ENCODE measurements around the gene SPAG6. TPM values are rescaled to one million over a fixed set of nuclear protein-coding genes. Genes with fewer than 3 reads are reported as not detected.
"Not testable (repeated sequence)": the region's sequence is repeated elsewhere in the genome, so short reads cannot be mapped to it uniquely, and the experiment has no call there.

Gene SPAG6
- total and polyA plus RNA-seq, 12 donors: 0.01 TPM; not detected in 11

DNA sequence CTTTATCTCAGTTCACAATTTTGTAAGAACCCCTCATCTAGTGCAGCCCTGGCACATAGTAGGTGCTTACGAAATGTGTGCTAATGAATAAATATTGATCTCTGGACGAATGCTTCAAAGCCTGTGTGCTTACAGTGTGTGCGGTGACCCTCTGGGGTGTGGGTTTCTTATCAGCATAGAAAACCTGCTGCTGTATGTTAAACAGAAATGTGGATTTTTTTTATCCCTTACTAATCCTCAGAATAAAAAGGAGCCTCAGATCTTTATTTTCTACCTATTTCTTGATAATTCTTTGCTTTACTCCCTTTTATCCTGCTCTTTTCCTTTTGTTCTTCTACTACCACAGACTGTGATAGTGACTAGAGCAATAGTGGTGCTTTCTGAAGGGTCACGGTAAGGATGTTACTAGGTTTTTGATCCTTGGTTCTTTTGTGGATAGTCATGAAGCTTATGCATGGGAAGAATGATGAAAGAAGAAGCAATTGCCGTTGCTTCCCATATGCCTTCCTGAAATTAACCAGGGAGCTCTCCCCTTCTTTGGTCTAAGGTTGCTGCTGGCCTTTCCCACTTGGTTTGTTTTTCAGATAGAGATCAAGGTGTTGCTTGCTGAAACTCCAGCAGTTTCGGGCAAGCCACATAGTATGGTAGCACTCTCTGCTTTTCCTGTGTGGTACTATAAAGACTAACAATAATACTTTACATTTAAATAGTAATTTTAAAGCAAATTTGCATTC lies 44.7 kb downstream of the SPAG6 start:
- ATAC-seq: no peak
- intact Hi-C loops (cut with DNase I): no loop called here
- no peak for TF ChIP-seq CTCF (IDR thresholded peaks at IDR 0.05)

GRCh38 chr10:22391600-22391999 lies 46.3 kb downstream of the SPAG6 start:
- Histone ChIP-seq H3K27ac (no peak overlapping the region), H3K27me3 (peaks cover 0 to 16% (median 0%) of the 10 kb centered on the region in 7 donors), H3K9me3 (no peaks in the 10 kb centered on the region), H3K4me1 (no peaks in the 10 kb centered on the region), H3K4me3 (no peak overlapping the region), H3K36me3 (no peaks in the 10 kb centered on the region)
- DNase-seq: no peak
- intact Hi-C loops (cut with DNase I): no loop called here
- WGBS, 2 donors: 91 to 94% methylated on average over 5 of the region's 5 CpGs
- no peak for ATAC-seq
- TF ChIP-seq CTCF (IDR thresholded peaks at IDR 0.05): no peak

More for the DNA sequence above, 44.7 kb downstream of the SPAG6 start:
- no peak overlapping the region for H3K27ac ChIP-seq
- 89 to 90% methylated on average over 6 of the region's 6 CpGs for WGBS, 2 donors
- no peaks in the 10 kb centered on the region for H3K9me3 ChIP-seq
- H3K36me3 ChIP-seq: no peaks in the 10 kb centered on the region
- no peaks in the 10 kb centered on the region for H3K4me1 ChIP-seq
- no peak overlapping the region for H3K4me3 ChIP-seq
- peaks cover 0 to 14% (median 0%) of the 10 kb centered on the region in 7 donors for H3K27me3 ChIP-seq
- DNase-seq: no peak

DNA sequence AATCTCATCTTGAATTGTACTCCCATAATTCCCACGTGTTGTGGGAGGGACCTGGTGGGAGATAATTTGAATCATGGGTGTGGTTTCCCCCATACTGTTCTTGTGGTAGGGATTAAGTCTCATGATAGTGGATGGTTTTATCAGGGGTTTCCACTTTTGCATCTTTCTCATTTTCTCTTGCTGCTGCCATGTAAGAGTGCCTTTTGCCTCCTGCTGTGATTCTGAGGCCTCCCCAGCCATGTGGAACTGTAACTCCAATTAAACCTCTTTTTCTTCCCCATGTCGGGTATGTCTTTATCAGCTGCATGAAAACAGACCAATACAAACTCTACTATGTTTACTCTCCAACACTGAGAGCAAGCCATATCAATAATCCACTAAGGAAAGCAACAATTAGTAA lies 50.9 kb downstream of the SPAG6 start:
- H3K4me1 ChIP-seq; intact Hi-C loops (cut with DNase I); DNase-seq; H3K4me3 ChIP-seq; H3K27me3 ChIP-seq; ATAC-seq; H3K36me3 ChIP-seq; H3K27ac ChIP-seq; H3K9me3 ChIP-seq: not testable (repeated sequence)
- 61 to 66% methylated on average over 2 of the region's 2 CpGs for WGBS, 2 donors

GRCh38 chr10:22406916-22407315 lies 61.6 kb downstream of the SPAG6 start:
- ATAC-seq; H3K27me3 ChIP-seq; H3K4me3 ChIP-seq; H3K4me1 ChIP-seq; H3K9me3 ChIP-seq; H3K36me3 ChIP-seq; H3K27ac ChIP-seq; intact Hi-C loops (cut with DNase I); DNase-seq: not testable (repeated sequence)
- WGBS, 2 donors: 86 to 96% methylated on average over 1 of the region's 5 CpGs

DNA sequence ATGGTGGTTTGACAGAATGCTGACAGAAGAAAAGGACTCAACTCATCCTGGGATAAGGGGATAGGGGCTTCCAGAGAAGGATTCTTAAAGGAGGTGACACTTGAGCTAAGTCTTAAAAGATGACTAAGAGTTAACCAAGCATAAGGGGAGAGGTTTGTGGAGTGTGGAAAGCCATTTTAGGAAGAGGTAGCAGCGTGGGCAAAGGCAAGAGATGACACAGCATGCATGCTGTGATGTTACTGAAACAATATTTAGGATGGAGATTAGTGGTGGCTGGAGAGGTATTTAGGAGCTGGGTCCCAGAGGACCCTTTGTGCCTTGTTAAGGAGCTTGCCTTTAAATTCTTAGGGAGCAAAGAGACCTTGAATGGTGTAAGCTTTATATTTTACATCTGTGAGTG lies 65.1 kb downstream of the SPAG6 start:
- Histone ChIP-seq H3K9me3 (peaks cover 0 to 3% (median 0%) of the 10 kb centered on the region in 11 donors), H3K4me3 (no peak overlapping the region), H3K27me3 (no peaks in the 10 kb centered on the region), H3K4me1 (no peaks in the 10 kb centered on the region), H3K36me3 (no peaks in the 10 kb centered on the region), H3K27ac (no peak overlapping the region)
- no peak for DNase-seq
- TF ChIP-seq CTCF (IDR thresholded peaks at IDR 0.05): no peak
- 34 to 42% methylated on average over 1 of the region's 1 CpG for WGBS, 2 donors
- no peak for ATAC-seq
- intact Hi-C loops (cut with DNase I): no loop called here
